HG02588 (cell line): ENCODE measurements around the gene CCSER2.
"Not testable (repeated sequence)": the region's sequence is repeated elsewhere in the genome, so short reads cannot be mapped to it uniquely, and the experiment has no call there.

Experiments used
- ATAC-seq: cut with Tn5 transposase; IDR thresholded peaks from one replicate; pipeline ENCODE4 v1.9.1; 2021; ENCODE audit warnings: mild to moderate bottlenecking, moderate library complexity; ENCODE audit not compliant: unreplicated experiment

The CCSER2 gene

DNA sequence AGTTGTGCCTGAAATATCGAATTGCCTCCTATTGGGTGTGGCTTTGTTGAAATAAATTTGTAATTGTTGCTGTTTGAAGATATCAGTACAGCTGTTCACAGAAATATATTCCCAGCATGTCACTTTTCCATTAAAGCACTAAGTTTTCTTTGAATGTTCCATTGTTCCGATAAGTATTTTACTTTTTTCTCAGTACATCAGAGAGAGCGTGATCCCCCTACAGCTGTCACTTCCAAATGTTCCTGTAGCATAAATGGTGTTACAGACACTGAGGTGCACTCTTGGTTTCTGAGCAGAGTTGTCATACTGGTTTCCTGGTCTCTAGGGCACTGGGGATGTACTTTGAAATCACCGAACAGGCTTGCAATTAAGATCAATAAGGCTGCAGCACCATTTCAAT is 189.2 kb downstream of the CCSER2 start:
- ATAC-seq: no peak

DNA sequence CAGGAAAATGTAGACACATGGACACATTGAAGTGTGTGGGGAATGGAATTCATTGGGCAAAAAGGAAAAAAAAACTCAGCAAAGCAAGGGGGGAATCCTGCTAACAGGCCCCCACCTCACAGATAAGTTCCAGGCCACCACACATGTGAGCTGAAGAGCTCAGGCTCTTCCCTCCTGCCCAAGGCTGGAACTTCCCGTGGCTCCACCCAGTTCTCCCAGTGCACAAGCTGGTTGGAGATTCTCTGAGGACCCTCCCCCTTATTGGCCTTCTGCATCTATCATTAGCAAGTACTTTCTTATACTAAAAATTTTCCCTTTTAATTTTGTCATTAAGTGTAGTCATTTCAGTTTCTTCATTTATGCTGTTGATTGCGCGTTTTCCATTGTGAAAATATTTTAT is 190.8 kb downstream of the CCSER2 start:
- no peak for ATAC-seq

DNA sequence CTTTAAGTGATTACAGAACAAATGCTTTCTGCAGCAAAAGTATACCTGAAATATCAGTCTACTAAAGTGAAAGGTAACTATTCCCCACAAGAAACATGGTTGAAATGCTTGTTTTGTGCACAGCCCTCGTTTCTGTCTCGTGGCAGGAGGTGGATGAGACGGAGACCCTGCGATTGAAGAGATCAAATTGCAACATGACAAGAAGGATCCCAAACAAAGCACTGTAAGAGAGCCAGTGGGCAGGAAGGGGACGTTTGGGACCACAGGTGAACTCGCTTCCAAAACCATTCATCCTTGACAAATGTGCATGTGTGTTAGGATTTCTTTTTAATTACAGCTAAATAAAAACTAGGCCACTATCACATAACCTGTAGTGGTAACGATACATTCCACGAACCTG is 192.6 kb downstream of the CCSER2 start:
- no peak for ATAC-seq

DNA sequence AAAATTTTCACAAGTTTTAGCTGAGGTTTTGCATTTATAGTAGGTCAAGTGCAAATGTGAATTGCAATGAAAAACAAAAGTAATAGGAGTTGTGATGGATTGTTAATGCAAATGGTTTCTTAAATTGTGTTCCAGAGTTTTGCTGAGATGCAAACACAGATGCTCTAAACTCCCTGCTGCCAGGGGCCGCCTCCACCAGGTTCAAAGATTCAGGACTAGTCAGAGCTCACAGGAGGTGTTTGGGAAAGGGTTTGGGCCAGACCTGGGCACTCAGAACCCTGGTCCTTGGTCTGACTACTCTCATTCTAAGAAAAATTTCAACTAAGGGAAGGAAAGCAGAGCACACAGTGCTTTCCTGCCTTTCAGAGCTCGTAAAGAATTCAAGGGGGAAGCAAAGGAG is 193.1 kb downstream of the CCSER2 start:
- no peak for ATAC-seq

DNA sequence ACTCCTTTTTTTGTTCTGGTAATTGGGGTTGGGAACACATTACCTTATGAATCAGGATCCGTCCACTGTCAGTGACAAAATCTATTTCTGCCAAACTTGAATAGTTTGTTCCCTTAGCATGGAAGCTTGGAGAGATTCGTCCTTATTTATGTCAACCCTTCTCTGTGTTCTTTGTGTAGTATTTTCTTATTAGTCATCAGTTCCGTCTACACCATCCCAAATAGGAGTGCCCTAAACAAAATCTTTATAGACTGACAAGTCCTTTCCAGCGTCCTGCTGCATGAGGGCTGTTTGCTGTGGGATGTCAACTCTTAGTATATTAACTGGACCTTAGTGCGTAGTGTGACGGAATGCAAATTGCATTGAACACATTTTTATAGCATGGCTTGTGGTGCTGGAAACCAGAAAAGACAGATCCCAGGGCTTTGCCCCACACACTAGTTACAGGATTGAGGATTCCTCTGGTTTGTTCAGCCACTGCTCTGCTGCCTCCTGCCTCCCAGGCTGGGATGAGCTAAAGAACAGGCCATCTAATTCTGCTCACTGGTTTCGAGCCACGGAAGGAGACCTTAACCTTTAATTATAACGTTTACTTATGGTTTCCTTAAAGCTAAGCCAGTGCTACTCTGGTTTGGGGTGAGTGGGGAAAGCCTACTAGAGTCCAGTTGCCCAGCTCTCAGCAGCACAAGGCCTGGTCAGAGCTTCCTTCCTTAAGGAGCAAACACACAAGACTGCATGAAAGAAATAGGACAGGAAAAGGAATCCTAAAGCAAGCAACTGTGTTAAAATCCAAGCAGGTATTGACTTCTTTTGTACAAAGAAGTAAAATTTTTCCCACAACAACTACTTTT is 194.4 kb downstream of the CCSER2 start:
- no peak for ATAC-seq

DNA sequence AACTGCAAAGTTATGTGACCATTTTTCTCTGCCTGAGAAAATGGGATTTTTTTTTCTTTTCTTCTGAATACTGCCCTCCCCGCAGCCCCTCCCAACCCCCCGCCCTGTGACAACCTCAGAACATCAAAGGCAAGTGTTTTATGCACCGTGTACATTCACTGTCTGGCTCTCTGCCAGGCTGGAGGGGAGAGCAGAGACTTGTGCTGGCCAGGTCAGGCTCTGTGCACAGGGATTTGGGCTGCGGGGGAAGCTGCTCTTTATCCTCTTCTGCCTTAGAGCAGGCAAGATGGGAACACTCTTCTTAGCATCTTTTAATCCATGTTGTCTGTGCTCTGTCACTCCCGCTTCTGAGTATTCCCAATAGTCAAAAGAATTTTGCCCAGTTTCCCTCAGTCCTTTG is 195.1 kb downstream of the CCSER2 start:
- ATAC-seq: no peak

DNA sequence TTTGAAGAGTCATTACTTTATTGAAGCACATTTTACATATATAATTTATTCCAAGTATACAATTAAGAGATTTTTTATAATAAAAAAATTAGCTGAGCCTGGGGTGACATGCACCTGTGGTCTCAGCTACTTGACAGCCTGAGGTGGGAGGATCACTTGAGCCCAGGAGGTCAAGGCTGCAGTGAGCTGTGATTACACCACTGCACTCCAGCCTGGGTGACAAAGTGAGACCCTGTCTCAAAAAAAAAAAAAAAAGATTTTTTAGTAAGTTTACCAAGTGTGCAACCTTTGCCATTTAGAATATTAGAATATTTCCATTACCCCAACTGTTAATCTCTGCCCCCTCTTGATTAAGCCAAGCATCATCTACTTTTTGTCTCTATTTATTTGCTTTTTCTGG is 196.0 kb downstream of the CCSER2 start:
- ATAC-seq: no peak

DNA sequence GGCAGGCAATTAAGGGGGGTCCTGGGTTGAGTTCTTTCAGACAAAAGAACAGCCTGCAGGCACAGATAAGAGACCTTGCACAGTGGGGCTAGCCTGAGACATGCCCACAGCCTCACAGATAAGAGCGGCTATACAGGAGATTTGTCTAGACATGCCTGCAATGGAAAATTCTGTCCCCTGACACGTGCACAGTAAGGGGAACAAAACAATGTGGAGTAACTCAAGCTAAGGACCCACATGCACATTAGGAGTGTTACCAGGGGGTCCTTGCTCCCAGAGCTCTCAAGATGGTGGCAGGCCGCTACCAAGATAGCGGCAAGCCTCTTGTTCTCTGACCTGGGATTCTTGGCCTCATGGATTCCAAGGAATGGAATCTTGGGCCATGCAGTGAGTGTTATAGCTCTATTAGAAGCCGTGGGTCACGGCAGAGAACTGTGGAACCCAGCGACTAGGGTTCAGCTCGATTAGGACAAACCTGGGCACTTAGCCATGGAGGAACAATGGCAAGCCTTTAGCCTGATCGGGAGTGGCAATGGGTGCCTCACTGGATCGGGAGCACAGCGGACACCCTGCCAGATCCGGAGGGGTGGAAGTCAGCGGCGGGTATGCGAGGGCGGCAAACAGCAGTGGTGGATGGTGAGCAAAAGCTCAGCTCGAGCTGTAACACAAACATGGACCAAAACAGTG is 196.9 kb downstream of the CCSER2 start:
- no peak for ATAC-seq

DNA sequence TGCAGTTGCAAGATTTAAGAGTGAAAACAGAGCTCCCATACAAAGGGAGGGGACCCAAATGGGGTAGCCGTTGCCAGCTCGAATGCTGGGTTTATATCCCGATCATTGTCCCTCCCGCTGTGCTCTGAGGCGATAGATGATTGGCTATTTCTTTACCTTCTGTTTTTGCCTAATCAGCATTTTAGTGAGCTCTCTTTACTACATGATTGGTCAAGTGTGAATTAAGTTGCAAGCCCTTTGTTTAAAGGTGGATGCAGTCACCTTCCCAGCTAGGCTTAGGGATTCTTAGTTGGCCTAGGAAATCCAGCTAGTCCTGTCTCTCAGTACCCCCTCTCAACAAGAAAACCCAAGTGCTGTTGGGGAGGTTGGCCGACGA is 197.4 kb downstream of the CCSER2 start:
- ATAC-seq: not testable (repeated sequence)

DNA sequence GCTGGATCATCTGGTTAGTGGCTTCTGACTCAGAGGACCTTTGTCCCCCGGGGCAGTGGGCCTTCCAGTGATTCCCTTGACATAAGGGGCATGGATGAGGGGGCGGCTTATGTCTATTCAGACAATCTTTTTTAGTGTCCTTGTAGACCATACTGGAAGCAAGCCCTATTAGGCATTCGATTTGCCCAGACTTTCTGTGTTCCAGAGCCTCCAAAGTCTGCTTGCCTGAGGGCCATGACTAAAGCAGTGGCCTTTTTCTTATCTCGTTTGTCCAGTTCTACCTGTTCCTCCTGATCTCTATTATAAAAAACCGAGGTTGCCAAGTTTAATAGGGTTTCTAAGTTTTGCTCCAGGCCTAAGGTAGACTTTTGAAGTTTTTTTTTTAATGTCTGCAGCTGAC is 199.0 kb downstream of the CCSER2 start:
- ATAC-seq: not testable (repeated sequence)

DNA sequence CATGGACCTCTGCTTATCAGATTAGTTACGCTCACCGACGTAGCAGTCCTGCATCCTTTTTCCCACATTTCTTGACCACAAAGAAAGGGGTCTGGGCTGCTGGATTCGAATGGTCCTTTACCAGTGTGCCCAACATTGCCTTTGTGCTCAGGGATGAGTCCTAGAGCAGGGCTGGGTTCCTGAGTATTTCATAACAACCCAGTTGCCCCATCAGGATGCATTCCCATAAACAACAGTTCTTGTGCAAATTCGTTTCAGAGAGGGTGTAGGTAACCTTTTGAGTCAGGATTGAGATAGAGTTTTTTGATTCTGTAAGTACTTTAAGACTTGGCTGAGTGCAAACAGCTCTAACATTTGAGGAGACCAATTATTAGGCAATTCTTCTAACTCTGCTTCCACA is 200.1 kb downstream of the CCSER2 start:
- ATAC-seq: not testable (repeated sequence)

DNA sequence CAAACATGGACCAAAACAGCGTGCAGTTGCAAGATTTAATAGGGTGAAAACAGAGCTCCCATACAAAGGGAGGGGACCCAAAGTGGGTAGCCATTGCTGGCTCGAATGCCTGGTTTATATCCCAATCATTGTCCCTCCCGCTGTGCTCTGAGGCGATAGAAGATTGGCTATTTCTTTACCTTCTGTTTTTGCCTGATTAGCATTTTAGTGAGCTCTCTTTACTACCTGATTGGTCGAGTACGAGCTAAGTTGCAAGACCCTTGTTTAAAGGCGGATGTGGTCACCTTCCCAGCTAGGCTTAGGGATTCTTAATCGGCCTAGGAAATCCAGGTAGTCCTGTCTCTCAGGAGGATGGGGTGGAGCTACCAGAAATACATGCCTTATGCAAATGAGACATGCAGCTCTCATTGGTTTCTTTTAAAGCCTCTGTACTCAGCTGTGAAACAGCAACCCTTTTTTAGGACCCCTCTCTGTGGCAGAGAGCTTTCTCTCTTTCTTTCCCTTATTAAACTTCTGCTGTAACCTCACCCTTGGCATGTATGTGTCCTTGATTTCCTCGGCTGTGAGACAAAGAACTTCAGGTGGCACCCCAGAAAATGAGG is 202.4 kb downstream of the CCSER2 start:
- ATAC-seq: no peak

DNA sequence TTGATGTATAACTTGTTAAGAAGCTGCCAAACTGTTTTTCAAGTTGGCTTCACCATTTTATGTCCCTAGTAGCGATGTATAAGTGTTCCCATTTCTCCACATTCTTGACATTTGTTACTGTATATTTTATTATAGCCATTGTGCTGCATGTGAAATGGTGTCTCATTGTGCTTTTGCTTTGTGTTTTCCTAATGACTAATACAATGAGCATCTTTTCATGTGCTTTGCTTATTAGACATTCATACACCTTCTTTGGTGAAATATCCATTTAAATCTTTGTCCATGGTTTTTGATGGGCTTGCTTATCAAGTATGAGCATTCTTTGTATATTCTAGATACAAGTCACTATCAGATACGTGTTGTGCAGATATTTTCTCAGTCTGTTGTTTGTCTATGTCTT is 203.0 kb downstream of the CCSER2 start:
- ATAC-seq: no peak

DNA sequence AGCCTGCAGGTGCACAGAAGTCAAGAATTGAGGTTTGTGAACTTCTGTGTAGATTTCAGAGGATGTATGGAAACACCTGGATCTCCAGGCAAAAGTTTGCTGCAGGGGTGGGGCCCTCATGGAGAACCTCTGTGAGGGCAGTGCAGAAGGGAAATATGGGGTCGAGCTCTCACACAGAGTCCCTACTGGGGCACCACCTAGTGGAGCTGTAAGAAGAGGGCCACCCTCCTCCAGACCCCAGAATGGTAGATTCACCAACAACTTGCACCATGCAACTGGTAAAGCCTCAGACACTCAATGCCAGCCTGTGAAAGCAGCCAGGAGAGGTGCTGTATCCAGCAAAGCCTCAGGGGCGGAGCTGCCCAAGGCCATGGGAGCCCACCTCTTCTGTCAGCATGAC is 205.8 kb downstream of the CCSER2 start:
- no peak for ATAC-seq

DNA sequence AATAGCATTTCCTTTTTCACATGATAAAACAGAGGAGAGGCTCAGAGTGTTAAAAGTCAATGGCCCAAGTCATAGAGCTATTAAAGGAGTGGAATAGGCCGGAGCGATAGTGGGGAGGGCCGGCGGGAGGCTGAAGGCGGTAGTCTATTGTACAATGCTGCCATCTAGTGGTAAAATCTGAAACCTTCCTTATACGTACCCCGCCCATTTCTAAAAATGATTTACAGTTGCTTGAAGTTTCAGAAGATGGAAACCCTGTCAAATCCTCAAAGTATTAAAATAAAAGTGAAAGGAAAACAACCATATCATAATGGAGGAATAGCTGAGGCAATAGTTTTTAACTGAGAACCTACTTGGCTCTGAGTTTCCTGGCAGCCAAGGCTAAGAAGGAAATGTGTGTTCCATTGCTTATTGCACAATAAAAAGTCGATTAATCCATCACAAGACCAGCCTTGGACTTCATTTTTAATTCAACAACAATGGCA is 209.1 kb downstream of the CCSER2 start:
- ATAC-seq: peak; percentile 59

DNA sequence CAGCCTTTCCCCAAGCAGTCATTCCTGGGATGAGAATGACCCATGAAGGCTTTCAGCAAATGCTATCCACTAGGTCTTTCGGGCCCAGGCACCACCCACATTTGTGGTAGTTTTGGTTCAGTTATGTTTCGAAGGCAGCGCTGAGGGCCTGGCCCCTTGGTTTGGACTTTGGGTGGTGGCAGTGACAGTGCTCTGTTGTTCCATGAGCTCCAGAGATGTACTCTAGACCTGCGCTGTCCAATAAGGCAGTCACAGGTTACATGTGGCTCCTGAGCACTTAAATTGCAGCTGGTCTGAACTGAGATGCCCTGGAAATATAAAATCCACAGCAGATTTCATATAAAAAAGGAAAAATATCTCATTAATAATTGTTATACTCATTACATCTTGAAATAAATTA is 209.6 kb downstream of the CCSER2 start:
- no peak for ATAC-seq

DNA sequence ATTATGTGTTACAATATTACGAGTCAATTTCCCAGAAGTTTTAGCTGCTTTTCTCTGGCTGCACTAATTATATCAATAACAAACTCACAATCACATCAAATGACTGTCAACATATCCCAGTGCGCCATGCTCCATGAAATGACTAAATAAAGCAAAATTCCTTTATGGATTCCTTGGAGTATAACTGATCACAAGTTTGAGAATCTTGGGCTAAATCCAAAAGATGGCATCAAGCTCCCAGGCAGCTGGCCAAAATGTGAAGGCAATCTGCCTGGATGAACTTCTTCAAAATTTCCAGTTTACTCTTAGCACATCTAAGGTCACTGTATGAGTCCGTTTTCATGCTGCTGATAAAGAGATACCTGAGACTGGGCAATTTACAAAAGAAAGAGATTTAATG is 210.8 kb downstream of the CCSER2 start:
- no peak for ATAC-seq

DNA sequence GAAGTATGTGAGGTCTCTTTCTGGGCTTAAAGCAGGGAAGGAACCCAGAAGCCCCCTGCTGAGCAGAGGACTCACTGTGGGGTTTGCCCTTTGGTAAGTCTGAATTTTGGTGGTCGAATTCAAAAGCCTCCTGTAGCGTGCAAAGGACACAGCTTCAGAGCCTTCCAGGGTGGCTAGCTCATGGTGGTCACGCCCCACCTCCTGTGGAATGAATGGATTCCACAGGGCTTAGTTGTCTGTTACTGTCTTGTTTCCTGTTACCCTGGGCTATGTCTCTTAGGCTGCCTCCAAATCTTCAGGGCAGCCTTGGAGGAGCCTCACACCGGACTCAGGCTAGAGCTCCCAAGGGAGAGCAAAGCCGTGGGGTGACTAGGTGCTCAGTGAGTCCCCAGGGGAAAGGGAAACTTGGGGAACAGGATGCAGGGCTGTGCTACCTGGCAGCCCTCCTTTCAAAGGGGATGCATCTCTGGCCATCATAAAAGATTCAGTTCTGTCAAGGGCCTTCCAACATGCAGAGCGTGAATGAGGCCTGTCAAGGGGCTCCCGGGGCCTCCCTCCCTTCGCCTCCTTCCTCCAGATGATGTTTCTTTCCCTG is 211.7 kb downstream of the CCSER2 start:
- peak; percentile 2 for ATAC-seq

DNA sequence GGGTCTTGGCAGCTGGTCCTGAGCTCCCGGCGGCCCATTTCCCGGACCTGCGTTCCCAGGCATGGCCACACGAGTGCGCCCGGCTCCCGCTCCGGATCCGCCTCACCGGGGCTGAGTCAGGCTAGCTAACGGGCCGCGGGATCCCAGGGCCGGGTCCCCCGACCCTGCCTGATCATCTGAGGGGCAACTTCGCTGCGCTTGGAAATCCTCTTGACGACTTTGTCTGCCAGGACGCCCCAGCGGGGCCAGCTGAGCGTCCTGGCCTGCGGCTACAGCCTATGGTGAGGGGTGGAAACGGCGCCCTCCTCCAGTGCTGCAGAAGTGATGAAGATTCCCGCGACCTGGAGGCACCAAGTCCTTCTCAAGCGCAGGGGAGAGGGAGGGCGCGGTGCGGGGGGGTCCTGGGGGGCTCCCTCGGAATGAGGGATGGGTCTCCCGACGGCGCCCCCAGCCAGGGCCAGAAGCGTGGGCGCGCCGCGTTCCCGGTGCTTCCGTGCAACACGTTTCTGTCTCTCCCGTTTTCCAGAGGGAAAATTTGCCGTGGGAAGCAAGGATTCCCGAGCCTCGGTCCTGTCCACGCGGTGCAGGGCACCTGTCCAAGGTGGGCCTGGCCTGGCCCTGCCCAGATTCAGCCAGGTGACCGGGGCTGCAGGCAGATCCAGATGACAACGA is 212.4 kb downstream of the CCSER2 start:
- ATAC-seq: peak; percentile 92

DNA sequence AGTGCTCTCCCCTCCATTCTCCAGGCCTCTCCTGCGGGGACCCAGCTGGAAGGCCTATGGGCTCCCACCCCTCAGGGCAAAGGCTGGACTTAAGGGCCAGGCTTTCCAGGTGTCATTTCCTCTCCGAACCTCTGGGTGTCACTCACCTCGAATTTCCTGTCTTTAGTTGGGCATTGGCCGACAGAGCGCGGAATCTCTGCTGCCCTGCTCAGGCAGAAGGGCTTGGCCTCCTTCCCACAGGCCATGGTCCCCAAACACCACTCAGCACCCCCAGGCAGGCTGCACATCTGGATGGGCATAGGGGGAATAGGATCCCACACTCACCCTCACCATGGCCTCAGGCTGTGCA is 212.9 kb downstream of the CCSER2 start:
- ATAC-seq: no peak
